A549 treated with dexamethasone at 1 μM for 4 hours (cell line): ENCODE results near the gene POMZP3. TPM values are rescaled to one million over a fixed set of nuclear protein-coding genes. Genes with fewer than 3 reads are reported as not detected.

ENCODE experiments used
- total RNA-seq: library from RNA; stranded (reverse); fragments of 200-300 nt; extraction: Qiagen RNA extraction; gene quantifications from 5 replicates; pipeline ENCODE4 v1.2.3, GENCODE V29; 2022

Gene POMZP3
- total RNA-seq = 21.8 to 25.9 TPM (median 25.7 TPM) in 5 replicates

DNA sequence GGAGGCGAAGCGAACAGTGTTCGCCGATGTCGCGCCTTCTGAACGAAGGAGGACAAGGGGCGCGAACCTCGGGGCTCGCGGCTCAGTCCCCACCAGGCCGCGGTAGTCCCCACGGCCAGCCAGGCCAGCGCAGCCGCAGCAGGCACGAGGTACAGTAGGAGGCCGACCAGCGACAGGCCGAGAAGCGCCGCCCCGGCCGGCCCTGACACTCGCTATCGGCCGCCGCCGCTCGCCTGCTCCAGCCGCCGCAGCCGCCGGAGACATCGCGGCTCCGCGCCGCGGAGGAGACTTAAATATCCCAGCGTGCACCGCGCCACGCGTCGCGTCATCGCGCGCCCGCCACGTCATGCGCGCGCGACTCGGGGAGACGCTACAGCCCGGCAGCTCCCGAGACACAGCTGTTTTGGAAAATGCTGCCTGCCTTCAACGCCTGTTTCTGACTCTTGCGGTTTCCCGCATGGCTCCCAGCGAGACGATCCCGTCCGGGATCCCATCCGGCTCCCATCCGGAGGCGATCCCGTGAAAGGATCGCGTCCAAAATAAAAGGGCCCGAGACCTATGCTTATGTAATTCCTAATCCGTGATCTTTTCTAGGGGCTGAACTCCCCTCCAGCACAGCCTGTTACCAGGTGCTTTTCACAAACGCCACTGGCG is at the start of gene POMZP3:
Gene POMZP3 (minus strand): TSS at position 291 of the 654 bp plus-strand sequence. CDS start 1,215 bp downstream, outside the sequence.

Other genes with a start within 250 kb of the POMZP3 start
- gene SSC4D, start 217.6 kb downstream of the POMZP3 start, total RNA-seq = 0.97 to 1.5 TPM (median 1.3 TPM) in 5 replicates
- gene ZP3, start 202.3 kb downstream of the POMZP3 start, total RNA-seq = 15.6 to 18.3 TPM (median 17.2 TPM) in 5 replicates
- 22.8 to 32.7 TPM (median 30.8 TPM) in 5 replicates for gene DTX2, start 165.6 kb downstream of the POMZP3 start, total RNA-seq
- 10.2 to 20.0 TPM (median 18.4 TPM) in 5 replicates for gene UPK3B, start 116.7 kb downstream of the POMZP3 start, total RNA-seq
- gene SPDYE16, start 84.0 kb downstream of the POMZP3 start, total RNA-seq = 0.04 TPM in 1 of 5 replicates, not detected in the others